Measurements from ENCODE around the gene HAX1.

DNA sequence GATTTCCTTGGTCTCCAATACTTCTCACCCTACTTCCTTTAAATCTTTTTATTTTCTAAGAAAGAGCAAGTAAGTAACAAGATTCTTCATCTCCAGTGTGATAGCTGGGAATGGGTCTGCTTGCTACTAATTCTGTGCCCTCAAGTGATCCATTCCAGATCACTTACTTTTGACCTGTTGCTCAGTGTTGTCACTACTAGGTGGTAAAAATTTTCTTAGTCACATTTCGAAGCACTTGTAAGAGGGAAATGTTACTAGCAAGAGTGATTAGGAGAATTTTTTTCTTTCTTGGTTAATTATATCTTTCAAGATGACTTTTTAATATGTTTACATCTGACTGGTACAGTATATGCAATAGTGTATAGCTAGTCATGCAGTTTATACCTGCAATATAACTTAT, 49.5 kb upstream of the HAX1 start:
- TF ChIP-seq GATA3 (IDR thresholded peaks at IDR 0.05; ENCODE audit: low read depth, low read length), result no peak
- TF ChIP-seq GATA2 (IDR thresholded peaks at IDR 0.05; ENCODE audit: low read depth, low read length), result no peak

All from SH-SY5Y (cell line).